22Rv1 (cell line): ENCODE measurements around the gene TCL1B.

Experiments
- CTCF ChIP-seq: fragments of 450-650 bp; IDR thresholded peaks from 2 replicates; pipeline ENCODE4 v1.5.1; 2017; ENCODE audit warnings: mild to moderate bottlenecking
- ZFX ChIP-seq: fragments of 450-650 bp; IDR thresholded peaks from 2 replicates; pipeline ENCODE4 v1.6.1; 2017; ENCODE audit warnings: antibody characterized with exemption, borderline replicate concordance

- no peak for TF ChIP-seq CTCF
- TF ChIP-seq ZFX: no peak
These were observed 11.5 kb downstream of the TCL1B start for GRCh38 chr14:95697764-95698163.
